ENCODE measurements around the gene POGK.

POGK gene

GRCh38 chr1:166900987-166901386, 61.7 kb downstream of the POGK start:
- no peak for DNase-seq

DNA sequence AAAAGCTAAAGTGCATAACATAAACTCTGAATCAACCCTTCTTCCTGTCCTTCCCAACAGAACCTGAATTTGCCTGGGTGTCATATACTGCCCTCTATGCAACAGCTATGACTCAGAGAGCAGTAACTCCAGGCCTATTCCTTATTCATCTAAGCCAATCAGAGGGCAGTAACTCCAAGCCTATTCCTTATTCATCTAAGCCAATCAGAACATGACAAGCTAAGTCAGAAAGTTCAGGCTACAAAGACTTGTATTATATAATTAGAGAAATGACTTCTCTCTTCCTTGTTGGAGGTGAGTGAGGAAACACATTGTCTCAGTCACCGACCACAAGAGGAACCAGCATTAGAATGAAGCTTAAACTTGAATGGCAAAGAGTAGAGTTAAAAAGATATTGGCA, 63.0 kb downstream of the POGK start:
- DNase-seq = no peak

GRCh38 chr1:166903232-166903631, 64.0 kb downstream of the POGK start:
- no peak for DNase-seq

GRCh38 chr1:166905136-166905535, 65.9 kb downstream of the POGK start:
- no peak for DNase-seq

- DNase-seq = no peak
Measured at GRCh38 chr1:166905900-166906299, 66.6 kb downstream of the POGK start.

Measured in amygdala (tissue), 56 donors.